H7 (cell line): ENCODE measurements around the gene EIF3I. TPM values are rescaled to one million over a fixed set of nuclear protein-coding genes. Genes with fewer than 3 reads are reported as not detected.

Experiments used
- DNase-seq: peaks from one replicate; pipeline ENCODE4 v3.0.0; 2012
- H3K27me3 ChIP-seq: 2 replicates; pipeline ENCODE4 v1.6.0; 2011; ENCODE audit warnings: mild to moderate bottlenecking, low read length; ENCODE audit not compliant: control insufficient read depth, insufficient read depth
- H3K36me3 ChIP-seq: replicated peaks from 2 replicates; pipeline ENCODE4 v1.5.1; 2011; ENCODE audit warnings: low read length; ENCODE audit not compliant: control insufficient read depth, insufficient read depth
- H3K4me3 ChIP-seq: 2 replicates; pipeline ENCODE4 v1.5.1; 2011; ENCODE audit warnings: low read depth, mild to moderate bottlenecking, control low read depth, low read length, moderate library complexity; ENCODE audit not compliant: insufficient read depth
- total RNA-seq: library from RNA; depleted of rRNA; stranded (reverse); fragments of >200 nt; shearing (Covaris generic); gene quantifications from 2 replicates; pipeline ENCODE4 v1.2.3, GENCODE V29; 2014

EIF3I gene
- total RNA-seq, 1 experiment from 2014 or later, result 547 TPM

- no peaks in the 10 kb centered on the region; the same call in 1 of the 2 replicates for H3K27me3 ChIP-seq
- peaks cover 1% of the 10 kb centered on the region for H3K36me3 ChIP-seq
- DNase-seq, result peak; percentile 99
- H3K4me3 ChIP-seq, result peak within 1 kb of the TSS; percentile 58
These were observed 16.5 kb upstream of the EIF3I start, which contains the start of gene IQCC for GRCh38 chr1:32205401-32206370. Gene IQCC (plus strand): TSS chr1:32205671. CDS start chr1:32205682, 11 bp downstream.

GRCh38 chr1:32208469-32208868, 13.7 kb upstream of the EIF3I start:
- H3K36me3 ChIP-seq, result peaks cover 1% of the 10 kb centered on the region
- H3K4me3 ChIP-seq, result no peak overlapping the region
- no peaks in the 10 kb centered on the region; the same call in 1 of the 2 replicates for H3K27me3 ChIP-seq
- no peak for DNase-seq

- Histone ChIP-seq H3K27me3 (no peaks in the 10 kb centered on the region; the same call in 1 of the 2 replicates), H3K36me3 (peaks cover 1% of the 10 kb centered on the region), H3K4me3 (no peak within 1 kb of the TSS)
- DNase-seq, result no peak
These were observed 13.3 kb upstream of the EIF3I start, which contains the start of gene DCDC2B for GRCh38 chr1:32208891-32209328. Gene DCDC2B (plus strand): TSS chr1:32209089. CDS start chr1:32209094, 5 bp downstream.

- DNase-seq, result peak; percentile 90
- Histone ChIP-seq H3K4me3 (no peak overlapping the region), H3K27me3 (no peaks in the 10 kb centered on the region), H3K36me3 (peaks cover 8% of the 10 kb centered on the region)
These were observed 6.4 kb upstream of the EIF3I start for GRCh38 chr1:32215629-32216480.

- Histone ChIP-seq H3K27me3 (no peaks in the 10 kb centered on the region), H3K36me3 (peaks cover 8% of the 10 kb centered on the region), H3K4me3 (no peak overlapping the region)
- DNase-seq, result no peak
These were observed 5.6 kb upstream of the EIF3I start for GRCh38 chr1:32216566-32216965.

GRCh38 chr1:32219022-32219421, 3.2 kb upstream of the EIF3I start:
- no peak for DNase-seq
- Histone ChIP-seq H3K27me3 (no peaks in the 10 kb centered on the region), H3K4me3 (no peak overlapping the region), H3K36me3 (peaks cover 13% of the 10 kb centered on the region)

GRCh38 chr1:32220746-32221580, 1.2 kb upstream of the EIF3I start:
- DNase-seq, result no peak
- Histone ChIP-seq H3K4me3 (peak overlapping the region; percentile 98), H3K27me3 (no peaks in the 10 kb centered on the region), H3K36me3 (peaks cover 19% of the 10 kb centered on the region)

- H3K36me3 ChIP-seq, result peaks cover 23% of the 10 kb centered on the region
- no peak for DNase-seq
- peak overlapping the region; percentile 98 for H3K4me3 ChIP-seq
- no peaks in the 10 kb centered on the region for H3K27me3 ChIP-seq
These were observed 627 bp upstream of the EIF3I start for GRCh38 chr1:32221581-32221979.

GRCh38 chr1:32223683-32224082, 1.5 kb downstream of the EIF3I start:
- H3K27me3 ChIP-seq, result no peaks in the 10 kb centered on the region
- no peak overlapping the region for H3K4me3 ChIP-seq
- DNase-seq, result no peak
- H3K36me3 ChIP-seq, result peaks cover 32% of the 10 kb centered on the region

- Histone ChIP-seq H3K4me3 (no peak overlapping the region), H3K36me3 (peaks cover 36% of the 10 kb centered on the region), H3K27me3 (no peaks in the 10 kb centered on the region)
- no peak for DNase-seq
These were observed 2.1 kb downstream of the EIF3I start for GRCh38 chr1:32224285-32224684.

GRCh38 chr1:32228771-32229170, 6.6 kb downstream of the EIF3I start:
- H3K36me3 ChIP-seq, result peaks cover 40% of the 10 kb centered on the region
- DNase-seq, result no peak
- no peak overlapping the region for H3K4me3 ChIP-seq
- no peaks in the 10 kb centered on the region for H3K27me3 ChIP-seq

- Histone ChIP-seq H3K27me3 (no peaks in the 10 kb centered on the region), H3K4me3 (no peak overlapping the region), H3K36me3 (peaks cover 27% of the 10 kb centered on the region)
- no peak for DNase-seq
These were observed 9.7 kb downstream of the EIF3I start for GRCh38 chr1:32231843-32232432.

GRCh38 chr1:32232558-32233304, 10.5 kb downstream of the EIF3I start:
- Histone ChIP-seq H3K36me3 (peaks cover 23% of the 10 kb centered on the region), H3K27me3 (no peaks in the 10 kb centered on the region), H3K4me3 (no peak overlapping the region)
- DNase-seq, result no peak
